CD4-positive, alpha-beta T cell treated with Interleukin-12 subunit alpha and Interleukin-12 subunit beta, for 1 hour (primary cell): ENCODE data around the gene CTIF.

Experiments
- DNase-seq: peaks from one replicate; pipeline ENCODE4 v3.0.0-alpha.2; 2020

The CTIF gene

DNA sequence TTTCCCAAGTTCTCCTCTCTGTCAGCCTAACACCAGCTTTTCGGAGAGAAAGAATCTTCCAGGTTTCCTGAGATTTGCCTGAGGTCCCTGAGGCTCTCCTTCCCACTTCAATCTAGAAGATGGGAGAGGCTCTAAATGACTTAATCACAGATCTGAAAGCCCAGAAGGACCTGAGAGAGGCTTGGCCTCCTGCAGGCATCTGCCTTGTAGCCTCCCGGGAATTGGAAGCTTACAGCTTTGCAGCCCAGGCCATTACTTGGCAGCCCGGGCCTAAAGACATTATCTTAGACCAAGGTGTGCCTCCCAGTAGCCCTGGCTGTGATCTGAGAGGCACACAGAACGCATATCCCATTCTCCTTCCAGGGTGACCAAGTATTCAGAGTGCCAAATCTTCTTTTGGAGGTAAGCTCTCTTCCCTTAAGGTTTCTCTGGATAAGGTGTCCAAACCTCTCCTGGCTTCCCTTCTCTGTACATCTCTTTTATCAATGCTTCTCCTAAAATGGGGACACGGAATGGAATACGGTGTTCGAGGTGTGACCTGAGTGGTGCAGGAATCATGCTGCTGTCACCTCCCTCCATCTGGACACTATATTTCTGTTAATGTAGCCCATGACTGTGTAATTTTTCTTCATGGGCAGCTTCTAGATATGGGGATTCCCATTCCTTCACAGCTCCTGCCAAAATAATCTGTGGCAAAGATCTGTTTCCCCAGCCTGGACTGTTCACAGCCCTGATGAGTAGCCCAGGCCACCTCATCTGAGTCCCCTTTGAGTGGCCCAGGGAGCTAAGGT is 16.0 kb downstream of the CTIF start:
- no peak for DNase-seq

DNA sequence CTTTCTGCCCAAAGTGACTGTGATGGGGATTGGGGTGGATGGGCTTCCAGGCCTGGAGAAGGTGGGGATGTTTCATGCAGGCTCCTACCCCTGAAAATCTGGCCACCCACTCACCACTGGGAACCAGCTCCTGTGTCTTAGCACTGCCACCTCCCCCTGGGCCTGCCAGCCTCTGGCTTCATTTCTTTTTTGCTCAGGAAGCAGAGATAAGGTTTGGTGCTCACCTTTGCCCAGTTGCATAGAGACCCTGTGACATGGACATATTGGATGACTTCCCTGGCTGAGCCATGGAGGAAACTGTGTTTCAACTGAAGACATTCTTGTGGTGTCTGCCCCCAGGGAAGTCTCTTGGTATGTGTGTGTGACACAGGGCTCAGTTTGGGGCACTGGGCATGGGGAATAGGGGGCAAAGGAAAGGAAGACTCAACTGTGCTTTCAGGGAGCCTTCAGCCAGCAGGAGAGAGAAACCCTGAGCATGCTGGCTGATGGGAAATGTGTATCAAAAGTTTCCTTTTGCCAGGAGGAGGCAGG is 16.7 kb downstream of the CTIF start:
- DNase-seq: no peak

DNA sequence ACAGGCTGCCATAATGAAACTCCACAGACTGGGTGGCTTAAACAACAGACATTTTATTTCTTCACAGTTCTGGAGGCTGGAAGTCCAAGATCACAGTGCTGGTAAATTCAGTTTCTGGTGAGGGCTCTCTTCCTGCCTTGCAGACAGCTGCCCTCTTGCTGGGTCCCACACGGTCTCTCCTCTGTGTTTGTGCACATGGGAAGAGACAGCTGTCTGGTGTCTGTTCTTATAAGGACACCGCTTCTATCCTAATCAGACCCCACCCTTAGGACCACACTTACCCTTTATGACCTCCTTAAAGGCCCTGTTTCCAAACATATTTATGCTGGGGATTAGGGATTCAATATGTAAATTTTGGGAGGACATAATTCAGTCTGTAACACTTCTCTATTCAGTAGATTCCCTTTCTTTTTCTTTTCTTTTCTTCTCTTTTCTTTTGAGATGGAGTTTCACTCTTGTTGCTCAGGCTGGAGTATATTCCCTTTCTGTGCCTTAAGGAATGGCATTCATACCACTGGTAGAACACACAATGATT is 18.9 kb downstream of the CTIF start:
- DNase-seq: no peak

DNA sequence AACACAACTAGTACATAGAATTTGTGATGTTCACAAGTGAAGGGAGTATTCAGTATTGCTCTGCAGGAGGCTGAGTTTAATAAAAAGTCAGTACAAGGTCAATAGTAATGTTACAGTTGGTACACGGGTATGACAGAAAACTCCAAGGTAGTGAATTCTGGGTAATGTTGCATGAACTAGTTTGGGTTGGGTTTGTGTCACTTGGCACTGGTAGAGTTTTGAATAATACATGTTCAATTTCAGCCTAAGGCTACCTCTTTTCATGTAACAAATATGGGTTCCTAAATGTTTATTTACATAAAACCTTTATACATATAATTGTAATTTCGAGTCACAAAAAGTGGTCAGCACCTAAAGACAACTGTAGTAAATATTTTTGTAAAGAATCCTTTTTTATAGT is 19.4 kb downstream of the CTIF start:
- DNase-seq: no peak

DNA sequence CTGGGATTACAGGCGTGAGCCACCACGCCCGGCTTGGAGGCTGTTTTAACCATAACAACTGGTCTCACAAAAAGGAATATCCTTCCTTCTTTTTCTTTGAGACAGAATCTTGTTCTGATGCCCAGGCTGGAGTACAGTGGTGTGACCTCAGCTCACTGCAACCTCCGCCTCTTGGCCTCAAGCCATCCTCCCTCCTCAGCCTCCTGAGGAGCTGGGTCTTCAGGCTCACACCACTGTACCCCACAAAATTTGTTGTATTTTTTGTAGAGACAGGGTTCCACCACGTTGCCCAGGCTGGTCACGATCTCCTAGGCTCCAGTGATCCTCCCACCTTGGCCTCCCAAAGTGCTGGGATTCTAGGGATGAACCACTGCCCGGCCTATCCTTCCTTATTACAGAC is 21.7 kb downstream of the CTIF start:
- DNase-seq: no peak

DNA sequence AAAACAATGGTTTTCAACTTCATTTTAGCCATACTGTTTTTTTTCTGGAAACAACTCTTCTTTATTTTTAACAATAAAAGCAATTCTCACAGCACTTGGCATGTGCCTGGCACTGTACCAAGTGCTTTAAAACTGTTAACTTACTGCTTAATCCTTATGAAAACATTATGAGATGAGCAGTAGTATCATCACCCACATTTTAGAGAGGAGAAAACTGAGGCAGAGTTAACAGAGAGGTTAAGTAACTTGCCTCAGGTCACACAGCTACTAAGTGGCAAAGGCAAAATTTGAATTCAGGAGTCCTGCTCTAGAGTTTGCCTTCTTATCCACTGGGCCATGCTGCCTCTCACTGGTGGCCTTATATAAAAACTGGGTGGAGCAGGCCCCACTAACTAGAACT is 23.2 kb downstream of the CTIF start:
- no peak for DNase-seq

DNA sequence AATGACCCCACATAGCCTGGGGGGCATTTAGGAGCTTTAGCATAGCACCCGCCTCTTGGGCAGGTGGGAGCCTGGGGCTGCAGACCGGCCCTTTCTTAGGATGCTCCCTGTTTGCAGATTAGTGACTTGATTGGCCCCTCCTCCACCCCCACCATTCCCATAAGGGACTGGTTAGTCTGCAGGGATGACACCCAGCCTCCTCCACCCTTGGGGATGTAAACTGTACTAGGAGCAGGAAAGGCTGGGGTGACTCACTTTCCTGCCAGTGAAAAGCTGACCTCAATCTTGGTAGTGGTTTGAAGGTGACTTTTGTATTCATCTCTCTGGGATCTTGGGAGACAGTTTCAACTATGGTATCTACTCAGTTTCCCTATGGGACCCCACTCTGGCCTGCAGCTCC is 24.2 kb downstream of the CTIF start:
- no peak for DNase-seq

DNA sequence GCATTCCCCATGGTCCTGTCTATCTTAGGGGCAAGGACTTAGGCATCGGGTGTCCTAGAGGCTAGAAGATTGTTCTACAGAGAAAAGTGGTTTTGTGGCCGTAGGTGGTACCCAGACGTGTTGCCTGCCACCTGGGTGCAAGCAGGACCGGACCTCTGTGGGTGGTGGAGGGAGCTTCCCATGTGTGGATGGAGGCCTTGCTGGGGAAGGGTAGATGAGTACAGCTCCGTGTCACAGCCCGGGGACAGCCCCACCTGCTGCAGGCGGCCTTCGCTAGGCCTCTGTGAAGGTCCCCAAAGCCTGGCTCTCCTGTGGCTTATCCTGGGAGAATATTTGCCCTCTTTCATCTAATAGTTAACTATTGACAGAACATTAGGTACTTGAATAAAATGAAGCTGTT is 25.3 kb downstream of the CTIF start:
- no peak for DNase-seq

DNA sequence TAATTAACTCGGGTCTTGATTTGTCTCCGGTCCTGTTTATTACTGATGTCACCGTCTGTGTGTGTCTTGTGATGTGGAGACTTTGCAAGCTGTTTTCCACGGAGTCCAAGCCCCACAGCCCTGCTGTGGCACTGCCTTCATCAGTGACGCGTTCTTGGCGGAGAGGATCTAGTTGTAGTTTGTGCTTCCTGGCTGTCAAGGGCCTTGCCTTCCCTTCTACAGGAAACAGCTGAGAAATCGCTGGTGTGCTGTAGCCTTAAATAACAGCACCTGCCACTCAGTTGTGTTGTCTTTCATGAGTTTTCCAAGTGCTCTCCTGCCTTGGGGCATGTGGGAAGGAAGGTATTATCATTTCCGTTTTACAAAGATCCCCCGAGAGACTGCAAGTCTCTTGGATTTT is 26.3 kb downstream of the CTIF start:
- no peak for DNase-seq

DNA sequence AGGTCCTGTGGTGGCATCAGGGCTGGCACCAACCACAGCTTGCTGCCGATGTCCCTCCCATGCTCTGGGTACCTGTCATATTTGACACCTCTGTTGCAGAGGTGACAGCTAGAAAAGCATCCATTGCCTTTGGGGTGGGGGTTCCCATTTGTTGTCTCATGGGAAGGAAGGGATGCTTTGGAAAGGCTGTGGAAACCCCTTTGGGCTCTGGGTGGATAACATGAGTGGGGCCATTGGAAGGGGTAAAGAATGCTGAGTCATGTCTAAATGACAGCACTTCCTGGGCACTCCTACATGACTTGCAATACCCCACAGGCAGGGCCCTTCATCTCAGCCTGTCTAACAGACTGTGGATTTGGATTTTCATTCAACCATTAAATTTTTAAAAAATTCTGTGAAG is 27.8 kb downstream of the CTIF start:
- no peak for DNase-seq

DNA sequence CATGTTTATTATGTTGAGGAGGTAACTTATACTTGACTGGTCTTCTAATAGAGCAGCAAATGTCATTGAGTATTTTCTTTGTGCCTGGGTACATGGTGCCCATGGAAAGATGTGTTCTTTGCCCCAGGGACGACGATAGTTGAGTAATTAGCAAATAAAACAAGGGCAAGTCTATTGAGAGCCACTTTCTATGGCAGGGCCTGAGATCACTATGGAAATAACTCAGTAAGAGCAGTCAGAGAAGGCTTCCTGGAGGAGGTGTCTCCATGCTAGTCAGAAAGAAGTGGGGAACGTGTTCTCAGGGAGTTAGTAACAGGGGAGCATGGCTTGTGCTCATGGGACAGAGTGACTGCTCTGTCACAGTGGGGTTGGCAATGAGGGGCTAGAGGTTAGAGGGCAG is 28.6 kb downstream of the CTIF start:
- DNase-seq: no peak

DNA sequence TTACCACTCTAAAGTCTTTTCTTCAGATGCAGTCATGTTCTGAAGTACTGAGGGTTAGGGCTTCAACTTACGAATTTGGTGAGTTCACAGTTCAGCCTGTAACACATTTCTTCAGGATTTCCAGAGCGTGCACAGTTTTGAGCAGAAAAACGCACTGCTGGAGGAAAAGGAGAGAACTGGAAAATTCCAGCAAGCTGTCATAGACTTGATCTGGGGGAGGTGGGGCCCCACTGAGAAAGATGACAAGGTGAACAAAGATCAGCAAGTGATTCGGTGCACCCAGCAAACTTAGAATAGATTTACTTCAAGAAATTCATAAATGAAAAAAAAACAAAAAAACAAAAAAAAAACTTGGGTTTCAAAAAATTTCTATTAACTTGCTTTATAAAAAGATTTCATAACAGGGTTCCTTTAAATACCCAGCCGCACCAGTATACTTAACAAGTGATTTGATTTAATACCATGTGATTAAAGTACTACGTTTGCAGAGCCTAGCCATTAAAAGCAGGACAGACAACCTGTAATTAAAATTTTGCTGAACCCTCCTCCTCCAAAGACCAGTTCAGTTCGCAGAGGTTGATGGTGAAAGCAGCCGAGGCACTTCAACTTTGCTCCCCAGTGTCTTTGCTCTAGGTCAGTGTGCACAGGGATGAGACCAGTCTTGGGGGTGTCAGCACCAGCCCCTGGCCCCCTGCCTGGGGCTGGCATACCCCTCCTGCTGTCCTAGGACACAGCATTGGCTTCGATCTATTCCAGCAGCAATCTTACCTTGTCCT is 30.5 kb downstream of the CTIF start:
- no peak for DNase-seq

DNA sequence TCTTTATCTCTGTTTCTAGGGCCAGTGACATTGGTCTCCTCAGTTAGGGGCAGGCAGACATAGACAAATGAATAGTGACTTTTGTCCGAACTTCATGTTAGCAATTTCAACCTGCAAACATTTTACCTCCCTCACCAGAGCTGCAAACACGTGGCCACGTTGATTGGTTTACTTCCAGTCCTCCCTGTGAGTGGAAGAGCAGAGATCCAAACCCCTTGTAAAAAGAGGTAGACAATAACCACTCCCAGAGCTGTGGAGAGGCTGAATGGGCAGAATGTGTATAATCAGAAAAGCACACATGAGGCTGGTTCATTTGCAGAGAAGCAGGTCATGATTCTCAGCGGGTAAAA is 31.1 kb downstream of the CTIF start:
- DNase-seq: no peak

DNA sequence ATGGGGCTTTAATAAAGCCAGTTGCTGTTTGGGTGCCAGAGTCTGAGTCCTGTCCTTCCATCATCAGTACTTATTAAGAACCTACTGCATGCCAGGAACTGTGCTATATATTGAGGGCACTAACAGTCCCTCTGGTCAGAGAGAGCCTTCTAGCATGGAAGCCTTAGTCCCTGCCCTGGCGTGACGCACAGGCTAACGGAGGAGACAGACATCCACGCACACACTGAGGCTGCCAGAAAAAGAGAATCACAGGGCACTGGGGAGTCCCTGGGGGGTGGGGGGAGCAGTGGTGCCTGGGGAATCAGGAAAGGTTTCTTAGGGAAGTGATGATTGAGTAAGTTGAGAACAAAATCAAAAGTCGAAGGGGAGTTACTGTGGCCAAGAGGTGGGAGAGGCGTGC is 31.5 kb downstream of the CTIF start:
- no peak for DNase-seq

DNA sequence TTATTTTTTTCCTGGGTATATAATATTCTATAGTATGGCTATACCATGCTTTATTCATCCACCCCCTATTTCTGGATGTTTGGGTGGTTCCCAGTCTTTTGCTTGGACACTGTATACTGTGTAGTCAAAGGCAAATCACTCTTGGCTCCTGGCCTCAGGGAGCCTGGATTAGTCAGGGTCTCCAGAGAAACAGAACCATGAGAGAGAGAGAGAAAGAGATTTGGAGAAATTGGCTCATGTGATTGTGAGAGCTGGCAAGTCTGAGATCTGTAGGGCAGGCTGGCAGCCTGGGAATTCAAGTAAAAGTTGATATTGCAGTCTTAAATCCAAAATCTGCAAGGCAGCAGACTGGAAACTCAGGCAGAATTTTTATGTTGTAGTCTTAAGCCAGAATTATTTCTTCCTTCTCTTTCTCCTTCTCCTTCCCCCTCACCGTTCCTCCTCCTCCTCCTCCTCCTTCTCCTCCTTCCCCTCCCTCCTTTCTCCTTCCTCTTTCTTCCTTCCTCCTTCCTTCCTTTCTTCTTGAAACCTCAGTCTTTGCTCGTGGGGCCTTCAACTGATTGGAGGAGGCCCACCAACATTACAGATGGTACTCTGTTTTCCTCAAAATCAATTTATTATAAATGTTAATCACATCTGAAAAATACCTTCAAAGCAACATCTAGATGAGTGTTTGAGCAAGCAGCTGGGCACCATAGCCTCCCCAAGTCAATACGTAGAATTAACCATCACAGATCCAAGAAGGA is 33.0 kb downstream of the CTIF start:
- no peak for DNase-seq

DNA sequence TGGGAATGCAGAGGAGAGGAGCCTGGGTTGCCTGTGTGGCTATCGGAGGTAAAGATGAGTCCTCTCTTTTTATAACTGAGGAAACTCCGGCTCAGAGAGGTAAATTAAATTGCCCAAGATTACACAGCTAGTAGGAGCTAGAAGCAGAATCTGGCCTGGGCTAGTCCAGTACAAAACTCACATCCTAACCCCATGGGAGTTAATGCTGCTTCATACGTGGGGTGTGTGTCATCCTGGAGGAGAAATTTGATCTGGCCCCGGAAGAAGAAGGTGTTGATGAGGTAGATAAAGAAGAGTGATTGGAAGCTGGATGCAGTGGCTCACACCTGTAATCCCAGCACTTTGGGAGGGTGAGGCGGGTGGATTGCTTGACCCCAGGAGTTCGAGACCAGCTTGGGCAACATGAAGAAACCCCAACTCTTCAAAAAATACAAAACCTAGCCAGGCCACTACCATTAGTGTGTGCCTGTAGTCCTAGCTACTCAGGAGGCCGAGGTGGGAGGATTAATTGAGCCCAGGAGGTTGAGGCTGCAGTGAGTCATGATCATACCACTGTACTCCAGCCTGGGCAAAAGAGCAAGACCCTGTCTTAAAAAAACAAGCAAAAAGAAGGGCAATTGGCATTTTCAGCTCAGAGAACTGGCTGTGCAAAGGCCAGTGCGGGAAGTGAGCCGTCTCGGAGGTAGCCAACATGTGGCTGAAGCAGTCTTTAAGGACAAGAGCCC is 33.7 kb downstream of the CTIF start:
- DNase-seq: no peak

DNA sequence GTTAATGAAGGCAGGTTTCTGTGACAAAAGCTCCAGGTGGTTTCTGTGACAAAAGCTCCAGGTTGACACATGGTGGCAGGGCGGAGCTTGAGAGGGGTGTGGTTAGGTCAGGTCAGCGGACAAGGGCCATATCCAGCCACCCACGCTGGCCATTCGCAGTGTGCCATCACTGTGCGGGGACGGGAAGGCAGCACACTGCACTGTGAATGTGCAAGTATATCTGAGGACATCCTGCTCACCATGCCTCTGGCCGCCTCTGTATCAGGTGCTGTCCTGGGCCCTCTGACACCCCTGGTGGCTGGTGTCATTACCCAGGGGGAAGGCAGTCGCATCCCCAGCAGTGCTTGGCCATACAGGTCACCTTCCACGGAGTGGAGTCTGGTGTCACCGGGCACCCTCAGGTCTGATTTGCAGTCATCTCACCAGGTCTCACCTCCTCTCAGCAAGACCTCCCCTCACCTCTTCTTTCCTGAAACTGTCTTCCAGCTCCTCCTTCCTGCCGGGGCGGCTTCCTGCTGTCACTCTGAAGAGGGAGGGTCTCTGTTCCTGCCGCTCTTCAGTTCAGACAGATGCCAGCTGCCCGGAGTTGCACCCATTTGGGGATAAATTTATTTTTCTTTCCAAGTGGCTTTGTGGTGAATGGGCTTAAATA is 34.9 kb downstream of the CTIF start:
- no peak for DNase-seq

DNA sequence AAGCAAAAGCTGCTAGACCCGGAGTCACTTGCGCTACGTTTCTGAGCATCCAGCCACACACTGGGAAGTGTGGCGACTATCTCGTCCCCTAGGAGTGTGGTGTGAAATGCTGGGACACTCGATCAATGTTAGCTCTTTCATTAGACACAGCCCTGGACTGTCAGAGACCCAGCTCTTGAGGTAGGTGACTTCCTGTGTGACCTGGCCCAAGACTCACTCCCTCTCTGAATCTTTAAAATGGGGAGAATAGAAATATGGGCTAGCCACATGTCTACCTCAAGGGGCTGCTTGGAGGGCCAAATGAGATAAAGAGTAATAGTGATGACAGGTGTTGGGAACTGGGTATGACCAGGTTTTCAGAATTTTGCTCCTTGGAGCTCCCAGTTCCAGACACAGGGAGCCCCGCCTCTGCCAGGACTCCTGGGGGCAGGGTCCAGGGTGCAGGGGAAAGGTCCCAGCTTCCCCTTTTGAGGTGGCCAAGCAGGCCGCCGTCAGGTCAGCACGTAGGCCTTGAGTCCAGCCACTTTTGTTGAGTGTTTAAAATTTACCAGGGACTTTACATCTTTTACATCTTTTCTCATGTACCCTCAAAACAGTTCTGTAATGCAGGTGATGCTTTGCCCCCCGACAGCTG is 36.0 kb downstream of the CTIF start:
- no peak for DNase-seq

DNA sequence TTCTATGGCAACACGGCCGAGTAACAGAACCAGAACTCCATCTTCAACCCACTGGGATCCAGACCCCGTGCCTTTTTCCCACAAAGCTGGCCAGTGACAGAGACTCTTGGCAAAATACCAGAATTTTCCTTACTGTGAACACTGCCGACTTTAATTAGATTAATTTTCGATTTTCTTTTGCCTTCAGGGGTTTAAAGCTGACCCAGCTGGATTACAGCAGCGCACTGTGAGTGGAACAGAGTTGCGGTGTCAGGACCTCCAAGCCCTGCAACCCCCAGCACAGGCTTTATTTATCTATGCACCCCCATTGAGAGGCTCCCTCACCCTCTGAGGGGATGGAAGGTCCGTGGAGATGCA is 36.4 kb downstream of the CTIF start:
- DNase-seq: no peak

DNA sequence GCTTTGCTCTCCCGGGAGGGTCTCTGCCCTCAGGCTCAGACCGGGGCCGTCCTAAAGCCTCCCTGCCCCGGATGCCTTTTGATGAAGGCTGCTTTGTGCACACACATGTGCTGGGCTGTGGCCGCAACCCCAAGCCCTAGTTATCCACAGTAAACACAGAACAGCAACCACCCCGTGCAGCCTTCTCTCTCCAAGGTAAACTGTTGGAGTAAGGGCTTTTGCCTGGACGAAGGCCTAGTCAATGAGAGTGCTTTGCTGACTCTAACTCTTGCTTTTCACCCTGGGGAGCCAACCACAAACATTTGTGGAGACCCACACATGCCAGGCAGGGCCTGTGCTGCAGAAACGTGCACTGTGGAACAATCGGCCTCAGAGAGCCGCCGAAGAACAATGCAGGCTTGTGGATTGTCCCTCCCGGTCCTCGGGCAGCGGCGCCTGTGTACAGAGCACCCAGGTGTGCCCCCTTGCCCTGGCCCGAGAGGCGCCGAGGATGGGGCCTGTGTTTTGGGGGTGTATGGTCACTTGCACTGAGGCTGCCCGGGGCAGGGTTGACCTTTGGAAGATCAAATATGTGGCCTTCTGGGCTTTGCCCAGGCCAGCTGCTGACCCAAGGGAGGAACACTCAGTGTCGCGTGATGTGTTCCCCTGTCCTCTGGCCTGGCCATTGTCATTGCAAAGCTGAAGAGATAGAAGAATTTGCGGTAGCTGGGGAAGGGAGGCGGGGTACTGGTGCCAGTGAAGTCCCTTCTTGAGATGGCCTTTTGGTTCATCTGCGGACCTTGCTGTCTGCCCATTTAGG is 37.0 kb downstream of the CTIF start:
- no peak for DNase-seq

DNA sequence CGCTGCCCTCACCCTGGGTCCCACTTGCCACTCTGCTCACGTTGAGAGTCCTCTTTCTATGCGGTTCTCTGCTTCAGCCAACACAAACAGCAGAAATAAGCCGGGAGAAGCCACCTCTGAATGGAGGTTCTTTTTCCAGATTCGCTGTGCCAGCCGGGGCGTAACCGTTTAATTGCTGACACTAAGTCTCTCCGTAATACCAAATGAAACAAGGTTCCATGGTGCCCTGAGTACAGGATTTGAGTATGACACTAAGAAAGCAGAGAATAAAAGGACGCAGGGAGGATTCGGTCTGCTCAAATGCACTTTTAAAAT is 37.6 kb downstream of the CTIF start:
- no peak for DNase-seq
